Endothelial cell of umbilical vein (primary cell): ENCODE measurements around the gene DAPK2. TPM values are rescaled to one million over a fixed set of nuclear protein-coding genes. Genes with fewer than 3 reads are reported as not detected.

Experiments used
- BruUV-seq: library from RNA; stranded (reverse); fragments of 400-500 nt; replicated peaks from 2 replicates; lab custom pipeline; 2021; lab: Mats Ljungman, UMichigan
- CTCF ChIA-PET: fragments of 300-600, 350-600 bp; sonication (Branson Sonifier 250); formaldehyde crosslinking; loops from one replicate; lab custom pipeline; 2021; ENCODE audit warnings: antibody characterized with exemption, inconsistent platforms; lab: Charles Lee
- POLR2A ChIA-PET: fragments of 300-600, 350-600 bp; sonication (Branson Sonifier 250); formaldehyde crosslinking; loops from one replicate; lab custom pipeline; 2021; ENCODE audit warnings: antibody characterized with exemption, inconsistent platforms; lab: Charles Lee
- DNase-seq: peaks from one replicate; pipeline ENCODE4 v3.0.0-alpha.2; 2011; ENCODE audit warnings: low read depth, low spot score
- FAIRE-seq: peaks from 2 replicates; lab custom pipeline; 2011; peaks lifted over from hg19 to GRCh38; lab: Jason Lieb, UNC
- H2AFZ ChIP-seq: 2 replicates; pipeline ENCODE4 v1.6.0; 2012; ENCODE audit warnings: low read depth, low read length, control low read depth, inconsistent platforms
- H3K27ac ChIP-seq: 2 replicates; pipeline ENCODE4 v1.5.1; 2011; ENCODE audit warnings: low read depth, mild to moderate bottlenecking, control low read depth, low read length, moderate library complexity; ENCODE audit not compliant: insufficient read depth
- H3K27me3 ChIP-seq, 2 experiments: 2 replicates each; pipeline versions ENCODE4 v1.6.0 to v1.6.1; 2011; ENCODE audit warnings: low read length in 2 of 2, mixed read lengths in 1 of 2; ENCODE audit not compliant: control insufficient read depth in 2 of 2, insufficient read depth in 2 of 2
- H3K36me3 ChIP-seq, 2 experiments: 2 replicates in 1 of 2; 3 replicates in 1 of 2; pipeline ENCODE4 v1.5.1; 2011; ENCODE audit warnings: low read length in 2 of 2, mild to moderate bottlenecking in 1 of 2, moderate library complexity in 1 of 2; ENCODE audit not compliant: control insufficient read depth in 2 of 2, insufficient read depth in 2 of 2; ENCODE audit errors: extremely low read depth in 1 of 2
- H3K4me1 ChIP-seq: 3 replicates; pipeline ENCODE4 v1.5.1; 2011; ENCODE audit warnings: mild to moderate bottlenecking, low read length; ENCODE audit not compliant: control insufficient read depth, insufficient read depth; ENCODE audit errors: extremely low read depth
- H3K4me2 ChIP-seq: 2 replicates; pipeline ENCODE4 v1.6.1; 2011; ENCODE audit warnings: low read length, control low read depth, mixed read lengths; ENCODE audit not compliant: insufficient read depth
- H3K4me3 ChIP-seq, 3 experiments: fragments of 200-600 bp in 1 of 3; sonication (generic), shearing (Covaris generic) in 1 of 3; replicated peaks in 1 of 3; 2 replicates each; pipeline ENCODE4 v1.5.1; 2011 to 2016; ENCODE audit warnings: control low read depth in 3 of 3, low read length in 3 of 3, mild to moderate bottlenecking in 2 of 3, inconsistent platforms in 1 of 3, low read depth in 1 of 3, moderate library complexity in 1 of 3; ENCODE audit not compliant: insufficient read depth in 1 of 3
- H3K79me2 ChIP-seq: 2 replicates; pipeline ENCODE4 v1.6.0; 2012; ENCODE audit warnings: low read length, inconsistent platforms; ENCODE audit not compliant: control insufficient read depth, insufficient read depth
- H3K9ac ChIP-seq: replicated peaks from 2 replicates; pipeline ENCODE3; 2011; ENCODE audit warnings: low read length, control low read depth; ENCODE audit not compliant: insufficient read depth; ENCODE audit errors: extremely low read depth
- H3K9me1 ChIP-seq: replicated peaks from 3 replicates; pipeline ENCODE4 v1.6.0; 2011; ENCODE audit warnings: mild to moderate bottlenecking, low read length; ENCODE audit not compliant: control insufficient read depth, insufficient read depth; ENCODE audit errors: extremely low read depth
- H3K9me3 ChIP-seq: replicated peaks from 2 replicates; pipeline ENCODE4 v1.5.1; 2012; ENCODE audit warnings: low read length, inconsistent platforms; ENCODE audit not compliant: control insufficient read depth, insufficient read depth
- H4K20me1 ChIP-seq: replicated peaks from 2 replicates; pipeline ENCODE3; 2011; ENCODE audit warnings: mild to moderate bottlenecking, low read length; ENCODE audit not compliant: control insufficient read depth, insufficient read depth; ENCODE audit errors: extremely low read depth
- EZH2 ChIP-seq: IDR thresholded peaks from 2 replicates; pipeline ENCODE4 v1.6.1; 2012; ENCODE audit warnings: borderline replicate concordance, low read depth, mild to moderate bottlenecking, moderate library complexity, low read length, inconsistent platforms; ENCODE audit not compliant: severe bottlenecking
- GATA2 ChIP-seq: IDR thresholded peaks from 2 replicates; pipeline ENCODE4 v1.7.0; 2011; ENCODE audit warnings: low read depth, mild to moderate bottlenecking, moderate library complexity, mixed read lengths, low read length; ENCODE audit not compliant: insufficient read length, insufficient read depth
- POLR2A ChIP-seq: IDR thresholded peaks from 2 replicates; pipeline ENCODE4 v1.6.1; 2012; ENCODE audit warnings: low read depth, mild to moderate bottlenecking, control low read depth, low read length
- dilution Hi-C: fragments of 300-500 bp; cut with MboI; formaldehyde crosslinking; loops from one replicate; pipeline ENCODE4 v1.15.0; 2019; ENCODE audit warnings: low sequenced_read_pairs; ENCODE audit not compliant: extremely low pct_ligation_motif_present
- intact Hi-C: fragments of 100-400 bp; cut with micrococcal nuclease; formaldehyde crosslinking; loops from one replicate; pipeline ENCODE4 v1.10.0; 2022
- polyA plus RNA-seq, 4 experiments: library from polyadenylated mRNA; depleted of rRNA in 3 of 4; stranded (reverse) in 3 of 4; unstranded in 1 of 4; fragments of >200 nt; gene quantifications; 2 replicates each; pipeline versions ENCODE4 v1.2.1 to v1.2.3, GENCODE V29; 2011 to 2012; ENCODE audit warnings: missing spikeins in 1 of 4
- total RNA-seq: library from RNA; stranded (reverse); gene quantifications from 2 replicates; pipeline ENCODE4 v1.2.3, GENCODE V29; 2021
- TF ChIP-seq, protein P1 (sequence below): IDR thresholded peaks from 2 replicates; pipeline ENCODE4 v1.6.1; 2011; ENCODE audit not compliant: insufficient read depth, insufficient read length
- TF ChIP-seq, protein P2 (sequence below), 2 donors: IDR thresholded peaks; 1 replicate in 1 of 2; 2 replicates in 1 of 2; pipeline ENCODE4 v1.5.1; 2011; ENCODE audit warnings: low read length in 2 of 2, mild to moderate bottlenecking in 2 of 2, moderate library complexity in 2 of 2, control low read depth in 1 of 2, inconsistent platforms in 1 of 2, low read depth in 1 of 2; ENCODE audit not compliant: insufficient read depth in 1 of 2; ENCODE audit errors: extremely low read depth in 1 of 2

The DAPK2 gene
- total and polyA plus RNA-seq, 2 donors (not counting 3 experiments of a cell fraction or from before 2014, with no cell fraction given) = 2.8 to 6.7 TPM

DNA sequence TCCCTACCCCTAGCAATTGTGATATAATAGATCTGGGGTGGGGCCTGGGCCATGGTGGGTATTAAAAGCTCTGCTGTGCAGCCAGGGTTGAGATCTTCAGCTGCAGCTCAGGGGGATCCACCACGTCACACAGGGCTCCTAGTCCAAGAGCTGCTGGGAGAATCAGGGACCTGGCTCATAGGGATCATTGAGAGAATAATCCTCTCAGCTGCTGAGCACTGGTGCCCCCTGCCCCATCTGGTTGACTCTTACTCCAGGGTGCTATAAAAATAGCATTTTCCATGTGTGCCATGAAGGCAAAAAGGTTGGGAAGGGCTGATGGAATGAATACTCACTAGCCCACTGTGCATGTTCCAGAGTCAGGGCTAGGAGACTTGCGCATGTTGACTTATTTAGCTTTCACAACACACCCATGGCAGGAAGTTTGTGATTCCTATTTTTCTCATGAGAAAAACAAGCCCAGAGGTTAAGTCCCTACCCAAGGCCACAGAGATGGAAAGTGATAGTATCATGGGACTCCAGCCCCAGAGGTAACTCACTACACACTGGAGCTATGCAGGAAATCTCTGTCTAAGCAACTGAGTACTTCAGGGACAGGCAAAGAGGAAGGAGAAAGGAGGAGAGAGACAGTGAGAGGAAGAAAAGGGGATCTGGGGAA, 118.0 kb downstream of the DAPK2 start:
- H3K4me1 ChIP-seq = no peaks in the 10 kb centered on the region
- intact Hi-C loops = no loop called here
- BruUV-seq = no TSS peak
- CTCF ChIA-PET = interaction anchor here (1.0 to 3.5 kb wide), 2 partner anchors 11 to 183 kb away, joined by 3 to 12 read pairs; no protein-coding TSS in a partner anchor
- POLR2A ChIA-PET = no interaction called here
- FAIRE-seq = no peak
- no peaks in the 10 kb centered on the region for H3K79me2 ChIP-seq
- TF ChIP-seq, protein P1, sequence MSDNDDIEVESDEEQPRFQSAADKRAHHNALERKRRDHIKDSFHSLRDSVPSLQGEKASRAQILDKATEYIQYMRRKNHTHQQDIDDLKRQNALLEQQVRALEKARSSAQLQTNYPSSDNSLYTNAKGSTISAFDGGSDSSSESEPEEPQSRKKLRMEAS = no peak
- no peak for TF ChIP-seq EZH2
- no peak for TF ChIP-seq POLR2A
- TF ChIP-seq GATA2 = no peak
- TF ChIP-seq, protein P2, sequence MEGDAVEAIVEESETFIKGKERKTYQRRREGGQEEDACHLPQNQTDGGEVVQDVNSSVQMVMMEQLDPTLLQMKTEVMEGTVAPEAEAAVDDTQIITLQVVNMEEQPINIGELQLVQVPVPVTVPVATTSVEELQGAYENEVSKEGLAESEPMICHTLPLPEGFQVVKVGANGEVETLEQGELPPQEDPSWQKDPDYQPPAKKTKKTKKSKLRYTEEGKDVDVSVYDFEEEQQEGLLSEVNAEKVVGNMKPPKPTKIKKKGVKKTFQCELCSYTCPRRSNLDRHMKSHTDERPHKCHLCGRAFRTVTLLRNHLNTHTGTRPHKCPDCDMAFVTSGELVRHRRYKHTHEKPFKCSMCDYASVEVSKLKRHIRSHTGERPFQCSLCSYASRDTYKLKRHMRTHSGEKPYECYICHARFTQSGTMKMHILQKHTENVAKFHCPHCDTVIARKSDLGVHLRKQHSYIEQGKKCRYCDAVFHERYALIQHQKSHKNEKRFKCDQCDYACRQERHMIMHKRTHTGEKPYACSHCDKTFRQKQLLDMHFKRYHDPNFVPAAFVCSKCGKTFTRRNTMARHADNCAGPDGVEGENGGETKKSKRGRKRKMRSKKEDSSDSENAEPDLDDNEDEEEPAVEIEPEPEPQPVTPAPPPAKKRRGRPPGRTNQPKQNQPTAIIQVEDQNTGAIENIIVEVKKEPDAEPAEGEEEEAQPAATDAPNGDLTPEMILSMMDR (IDR thresholded peaks at IDR 0.05; ENCODE audit: extremely low read depth in 1 of 2, insufficient read depth in 1 of 2, low read depth in 1 of 2, low read length in 2 of 2) = no peak
- no peaks in the 10 kb centered on the region for H3K9me1 ChIP-seq
- no peak overlapping the region for H3K4me3 ChIP-seq
- H3K36me3 ChIP-seq = no peaks in the 10 kb centered on the region
- no peaks in the 10 kb centered on the region for H4K20me1 ChIP-seq
- peaks cover 0 to 4% of the 10 kb centered on the region in 2 experiments for H3K27me3 ChIP-seq
- no peak overlapping the region for H3K4me2 ChIP-seq
- H3K9me3 ChIP-seq = no peaks in the 10 kb centered on the region
- dilution Hi-C loops = no loop called here
- H2AFZ ChIP-seq = no peak overlapping the region
- H3K9ac ChIP-seq = no peak overlapping the region
- peak; percentile 15 for DNase-seq
- H3K27ac ChIP-seq = no peak overlapping the region
